NT2/D1 (cell line): ENCODE results near the gene DMD.
"Not testable (repeated sequence)": the region's sequence is repeated elsewhere in the genome, so short reads cannot be mapped to it uniquely, and the experiment has no call there.

Source experiments
- SUZ12 ChIP-seq: IDR thresholded peaks from 2 replicates; pipeline ENCODE4 v1.6.1; 2011; ENCODE audit not compliant: insufficient read length, insufficient read depth; ENCODE audit errors: extremely low read depth
- YY1 ChIP-seq: IDR thresholded peaks from 2 replicates; pipeline ENCODE4 v1.6.1; 2011; ENCODE audit not compliant: insufficient read length, insufficient read depth

DNA sequence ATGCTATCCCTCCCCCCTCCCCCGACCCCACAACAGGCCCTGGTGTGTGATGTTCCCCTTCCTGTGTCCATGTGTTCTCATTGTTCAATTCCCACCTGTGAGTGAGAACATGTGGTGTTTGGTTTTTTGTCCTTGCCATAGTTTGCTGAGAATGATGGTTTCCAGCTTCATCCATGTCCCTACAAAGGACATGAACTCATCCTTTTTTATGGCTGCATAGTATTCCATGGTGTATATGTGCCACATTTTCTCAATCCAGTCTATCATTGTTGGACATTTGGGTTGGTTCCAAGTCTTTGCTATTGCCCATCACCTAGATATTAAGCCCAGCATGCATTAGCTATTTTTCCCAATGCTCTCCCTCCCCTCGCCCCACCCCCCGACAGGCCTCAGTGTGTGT is 1627.5 kb downstream of the DMD start:
- not testable (repeated sequence) for TF ChIP-seq YY1, SUZ12
